Natural killer cell treated with Interleukin-12 subunit alpha and Interleukin-12 subunit beta and Interleukin-15 and Interleukin-18, amount 100 ng/mL, for 72 hours (primary cell): Measurements from ENCODE around the gene MOV10. TPM values are rescaled to one million over a fixed set of nuclear protein-coding genes. Genes with fewer than 3 reads are reported as not detected.

Experiments
- ATAC-seq, 2 donors: fragments of 150-1000 bp; cut with Tn5 transposase in 1 of 2; sonication (Bioruptor Pico), chemical (Tn5 transposase) in 1 of 2; 2 replicates each; pipeline ENCODE4 v1.10.0; 2021
- DNase-seq: peaks from one replicate; pipeline ENCODE4 v3.0.0; 2022; ENCODE audit warnings: low spot score
- H3K27ac Mint-ChIP-seq, 2 donors: 1 replicate in 1 of 2; 2 replicates in 1 of 2; pipeline ENCODE4 v1.8.0; 2022; ENCODE audit warnings: mixed read lengths in 2 of 2, mild to moderate bottlenecking in 1 of 2, moderate library complexity in 1 of 2
- H3K27me3 Mint-ChIP-seq, 2 donors: 1 replicate in 1 of 2; 2 replicates in 1 of 2; pipeline ENCODE4 v1.8.0; 2022; ENCODE audit warnings: mixed read lengths in 2 of 2
- H3K36me3 Mint-ChIP-seq: one replicate; pipeline ENCODE4 v1.8.0; 2022; ENCODE audit warnings: mixed read lengths
- H3K4me1 Mint-ChIP-seq, 2 donors: 1 replicate in 1 of 2; 2 replicates in 1 of 2; pipeline ENCODE4 v1.8.0; 2022; ENCODE audit warnings: low read depth in 2 of 2, mixed read lengths in 2 of 2, mild to moderate bottlenecking in 1 of 2
- H3K4me3 Mint-ChIP-seq: one replicate; pipeline ENCODE4 v1.8.0; 2022; ENCODE audit warnings: mixed read lengths
- H3K9me3 Mint-ChIP-seq: 2 replicates; pipeline ENCODE4 v1.8.0; 2022; ENCODE audit warnings: mixed read lengths
- total RNA-seq, 2 donors: library from RNA; stranded (reverse); gene quantifications; one replicate each; pipeline ENCODE4 v1.2.3, GENCODE V29; 2022

The MOV10 gene
- total RNA-seq, 2 donors from 2014 or later = 71.0 to 78.0 TPM

- Mint-ChIP-seq H3K27ac (no peak overlapping the region), H3K27me3 (no peaks in the 10 kb centered on the region), H3K4me1 (peaks cover 9 to 23% of the 10 kb centered on the region in 2 donors), H3K4me3 (no peak overlapping the region), H3K36me3 (no peaks in the 10 kb centered on the region), H3K9me3 (no peaks in the 10 kb centered on the region)
- DNase-seq (no peak), ATAC-seq (no peak)
Measured at GRCh38 chr1:112685913-112686312, 11.5 kb downstream of the MOV10 start.

DNA sequence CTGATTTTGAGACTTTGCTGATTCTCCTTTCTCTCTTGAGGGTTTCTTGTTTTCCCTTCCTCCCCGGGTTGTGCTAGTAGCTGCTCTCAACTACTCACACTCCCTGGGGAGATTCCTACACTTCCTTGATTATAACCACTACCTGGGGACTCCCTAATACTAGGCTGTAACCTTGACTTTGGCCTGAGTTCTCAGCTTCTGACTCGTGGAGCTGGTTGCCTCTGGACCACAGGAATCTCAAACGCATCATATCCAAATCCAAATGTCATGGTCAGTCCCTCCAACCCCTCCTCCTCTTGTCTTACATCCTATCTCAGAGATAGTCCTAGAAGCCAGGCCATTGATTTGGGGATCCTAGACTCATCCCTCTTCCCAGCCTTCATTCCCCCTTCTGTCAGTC, 12.0 kb downstream of the MOV10 start:
- no peaks in the 10 kb centered on the region for H3K27me3 Mint-ChIP-seq
- H3K4me3 Mint-ChIP-seq = no peak overlapping the region
- H3K4me1 Mint-ChIP-seq = peaks cover 9 to 23% of the 10 kb centered on the region in 2 donors
- peak overlapping the region in 1 of 2 donors; percentile 6 for H3K27ac Mint-ChIP-seq
- no peak for DNase-seq
- no peaks in the 10 kb centered on the region for H3K9me3 Mint-ChIP-seq
- ATAC-seq = no peak
- H3K36me3 Mint-ChIP-seq = no peaks in the 10 kb centered on the region

DNA sequence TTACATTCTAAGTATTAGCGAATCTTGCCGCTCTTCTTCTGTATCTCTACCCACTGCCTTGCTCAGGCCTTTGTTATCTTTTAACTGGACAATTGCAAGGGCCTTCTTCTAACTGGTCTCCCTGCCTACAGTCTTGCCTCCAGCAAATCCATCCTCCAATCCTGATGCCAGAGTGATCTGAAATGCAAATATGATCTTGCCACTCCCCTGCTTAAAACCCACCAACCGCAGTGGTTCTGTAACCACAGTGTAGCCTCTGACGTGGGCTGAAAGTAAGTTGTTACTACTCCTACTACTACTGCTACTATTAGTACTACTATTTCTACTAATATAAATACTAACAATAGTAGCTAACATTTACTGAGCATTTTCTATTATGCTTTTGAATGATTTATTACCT, 12.4 kb downstream of the MOV10 start:
- Mint-ChIP-seq H3K9me3 (no peaks in the 10 kb centered on the region), H3K36me3 (peaks cover 3% of the 10 kb centered on the region), H3K27me3 (no peaks in the 10 kb centered on the region), H3K27ac (peak overlapping the region in 1 of 2 donors; percentile 6), H3K4me3 (no peak overlapping the region), H3K4me1 (peaks cover 9 to 23% of the 10 kb centered on the region in 2 donors)
- no peak for DNase-seq
- ATAC-seq = peak; percentile 30 to 43

DNA sequence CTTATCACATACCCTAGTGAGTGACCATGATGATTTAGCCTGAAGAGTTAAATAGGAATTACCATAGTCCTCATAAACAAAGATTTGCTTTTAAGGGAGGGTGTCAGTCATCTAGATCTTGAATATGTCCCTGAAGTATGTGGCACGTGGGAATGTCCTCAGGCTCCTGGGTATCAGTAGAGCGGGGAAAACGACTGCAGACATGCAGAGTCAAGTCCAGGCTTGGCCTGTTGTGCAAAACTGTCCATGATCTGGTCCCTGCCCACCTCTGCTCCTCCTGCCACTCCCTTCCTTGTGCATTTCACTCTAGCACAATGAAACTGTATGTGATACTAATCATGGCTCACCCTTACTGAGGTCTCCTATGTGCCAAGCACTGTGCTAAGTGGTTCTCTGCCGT, 12.9 kb downstream of the MOV10 start:
- Mint-ChIP-seq H3K27me3 (no peaks in the 10 kb centered on the region), H3K4me1 (peaks cover 9 to 25% of the 10 kb centered on the region in 2 donors)

GRCh38 chr1:112687785-112688496, 13.5 kb downstream of the MOV10 start:
- peaks cover 10% of the 10 kb centered on the region for H3K36me3 Mint-ChIP-seq
- H3K9me3 Mint-ChIP-seq = no peaks in the 10 kb centered on the region
- ATAC-seq (no peak), DNase-seq (no peak)
- H3K27ac Mint-ChIP-seq = peak overlapping the region in 1 of 2 donors; percentile 70
- H3K27me3 Mint-ChIP-seq = no peaks in the 10 kb centered on the region
- H3K4me1 Mint-ChIP-seq = peaks cover 9 to 25% of the 10 kb centered on the region in 2 donors
- H3K4me3 Mint-ChIP-seq = no peak overlapping the region

More for the DNA sequence above, 12.9 kb downstream of the MOV10 start:
- Mint-ChIP-seq H3K4me3 (no peak overlapping the region), H3K36me3 (peaks cover 8% of the 10 kb centered on the region), H3K27ac (peak overlapping the region in 1 of 2 donors; percentile 70), H3K9me3 (no peaks in the 10 kb centered on the region)
- no peak for DNase-seq
- no peak for ATAC-seq

- no peak for DNase-seq
- Mint-ChIP-seq H3K36me3 (peaks cover 13% of the 10 kb centered on the region), H3K27me3 (no peaks in the 10 kb centered on the region), H3K4me3 (no peak overlapping the region), H3K27ac (peak overlapping the region in 1 of 2 donors; percentile 70), H3K9me3 (no peaks in the 10 kb centered on the region), H3K4me1 (peaks cover 9 to 25% of the 10 kb centered on the region in 2 donors)
- no peak for ATAC-seq
Measured at GRCh38 chr1:112688781-112689193, 14.3 kb downstream of the MOV10 start.

- DNase-seq (no peak), ATAC-seq (no peak)
- Mint-ChIP-seq H3K36me3 (peaks cover 13% of the 10 kb centered on the region), H3K4me3 (no peak overlapping the region), H3K27me3 (no peaks in the 10 kb centered on the region), H3K9me3 (no peaks in the 10 kb centered on the region), H3K27ac (peak overlapping the region in 1 of 2 donors; percentile 70), H3K4me1 (peaks cover 9 to 25% of the 10 kb centered on the region in 2 donors)
Measured at GRCh38 chr1:112689196-112689841, 14.9 kb downstream of the MOV10 start.

DNA sequence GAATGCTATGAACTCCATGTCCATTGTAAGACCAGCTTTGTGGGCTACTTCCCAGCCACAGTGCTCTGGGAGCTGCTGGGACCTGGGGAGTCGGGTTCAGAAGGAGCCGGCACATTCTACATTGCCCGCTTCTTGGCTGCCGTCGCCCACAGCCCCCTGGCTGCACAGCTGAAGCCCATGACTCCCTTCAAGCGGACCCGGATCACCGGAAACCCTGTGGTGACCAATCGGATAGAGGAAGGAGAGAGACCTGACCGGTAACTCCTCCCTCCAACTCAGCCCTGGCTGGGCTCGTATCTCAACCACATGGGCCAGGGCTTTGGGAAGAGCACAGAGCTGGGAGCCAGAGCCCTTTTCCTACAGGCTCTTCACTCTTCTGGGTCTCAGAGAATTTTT, 15.4 kb downstream of the MOV10 start:
- Mint-ChIP-seq H3K4me3 (no peak overlapping the region), H3K4me1 (peaks cover 9 to 25% of the 10 kb centered on the region in 2 donors), H3K36me3 (peaks cover 13% of the 10 kb centered on the region), H3K9me3 (no peaks in the 10 kb centered on the region), H3K27ac (no peak overlapping the region), H3K27me3 (no peaks in the 10 kb centered on the region)
- no peak for ATAC-seq
- no peak for DNase-seq

DNA sequence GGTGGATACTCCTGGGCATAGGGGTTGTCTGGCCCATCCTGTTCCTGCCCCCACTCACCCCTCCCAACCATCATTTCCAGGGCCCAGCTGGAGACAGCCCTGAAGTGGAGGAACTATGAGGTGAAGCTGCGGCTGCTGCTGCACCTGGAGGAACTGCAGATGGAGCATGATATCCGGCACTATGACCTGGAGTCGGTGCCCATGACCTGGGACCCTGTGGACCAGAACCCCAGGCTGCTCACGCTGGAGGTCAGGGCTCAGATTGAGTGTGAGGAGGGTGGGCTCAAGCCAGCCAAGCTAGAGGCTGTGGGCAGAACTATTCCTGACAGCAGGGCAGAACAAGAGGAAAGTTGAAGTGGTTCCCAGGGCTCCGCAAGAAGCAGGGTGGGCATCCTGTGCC, 18.2 kb downstream of the MOV10 start:
- DNase-seq = no peak
- H3K9me3 Mint-ChIP-seq = no peaks in the 10 kb centered on the region
- no peak overlapping the region for H3K4me3 Mint-ChIP-seq
- ATAC-seq = no peak
- H3K36me3 Mint-ChIP-seq = peaks cover 13% of the 10 kb centered on the region
- H3K27ac Mint-ChIP-seq = no peak overlapping the region
- no peaks in the 10 kb centered on the region for H3K27me3 Mint-ChIP-seq
- H3K4me1 Mint-ChIP-seq = peaks cover 7 to 26% of the 10 kb centered on the region in 2 donors

GRCh38 chr1:112693821-112694220, 19.4 kb downstream of the MOV10 start:
- H3K9me3 Mint-ChIP-seq = no peaks in the 10 kb centered on the region
- no peaks in the 10 kb centered on the region for H3K27me3 Mint-ChIP-seq
- peaks cover 7 to 22% of the 10 kb centered on the region in 2 donors for H3K4me1 Mint-ChIP-seq
- no peak overlapping the region for H3K4me3 Mint-ChIP-seq
- no peak for DNase-seq
- H3K27ac Mint-ChIP-seq = no peak overlapping the region
- no peak for ATAC-seq
- peaks cover 13% of the 10 kb centered on the region for H3K36me3 Mint-ChIP-seq

- ATAC-seq (no peak), DNase-seq (no peak)
- H3K4me1 Mint-ChIP-seq = peaks cover 10 to 24% of the 10 kb centered on the region in 2 donors
- no peaks in the 10 kb centered on the region for H3K27me3 Mint-ChIP-seq
- H3K36me3 Mint-ChIP-seq = peaks cover 13% of the 10 kb centered on the region
- no peak overlapping the region for H3K27ac Mint-ChIP-seq
- no peak overlapping the region for H3K4me3 Mint-ChIP-seq
- H3K9me3 Mint-ChIP-seq = no peaks in the 10 kb centered on the region
Measured at GRCh38 chr1:112694363-112694929, 20.0 kb downstream of the MOV10 start.

- Mint-ChIP-seq H3K9me3 (no peaks in the 10 kb centered on the region), H3K36me3 (peaks cover 13% of the 10 kb centered on the region), H3K27me3 (no peaks in the 10 kb centered on the region), H3K4me3 (no peak overlapping the region), H3K27ac (no peak overlapping the region), H3K4me1 (peaks cover 18 to 32% of the 10 kb centered on the region in 2 donors)
- no peak for ATAC-seq
- no peak for DNase-seq
Measured at GRCh38 chr1:112695276-112695675, 20.8 kb downstream of the MOV10 start.

DNA sequence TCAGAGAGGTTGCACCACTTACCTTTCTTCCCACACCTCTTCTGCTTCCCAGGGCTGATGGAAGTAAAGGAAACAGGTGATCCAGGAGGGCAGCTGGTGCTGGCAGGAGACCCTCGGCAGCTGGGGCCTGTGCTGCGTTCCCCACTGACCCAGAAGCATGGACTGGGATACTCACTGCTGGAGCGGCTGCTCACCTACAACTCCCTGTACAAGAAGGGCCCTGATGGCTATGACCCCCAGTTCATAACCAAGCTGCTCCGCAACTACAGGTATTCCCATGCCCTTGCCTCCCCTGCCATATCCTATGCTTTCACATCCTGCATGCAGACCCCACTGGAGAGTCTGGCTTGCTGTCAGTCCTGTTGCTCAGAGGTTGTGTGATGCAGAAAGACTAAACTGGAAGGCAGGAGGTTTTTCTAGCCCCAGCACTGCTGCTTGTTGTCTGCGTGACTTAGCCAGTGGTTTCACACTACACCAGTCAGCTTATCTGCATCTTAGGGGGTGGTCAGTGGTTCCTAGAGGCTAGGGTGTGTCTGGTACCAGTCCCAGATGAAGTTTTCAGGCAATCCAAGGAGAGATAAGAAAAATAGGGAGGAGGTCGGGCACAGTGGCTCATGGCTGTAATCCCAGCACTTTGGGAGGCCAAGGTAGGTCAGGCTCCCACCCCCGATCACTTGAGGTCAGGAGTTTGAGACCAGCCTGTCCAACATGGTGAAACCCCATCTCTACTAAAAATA, 22.3 kb downstream of the MOV10 start:
- H3K4me3 Mint-ChIP-seq = peak overlapping the region; percentile 15
- DNase-seq = no peak

More for the DNA sequence above, 22.3 kb downstream of the MOV10 start:
- no peak for ATAC-seq
- Mint-ChIP-seq H3K4me1 (peaks cover 30 to 43% of the 10 kb centered on the region in 2 donors), H3K36me3 (peaks cover 12% of the 10 kb centered on the region), H3K9me3 (no peaks in the 10 kb centered on the region), H3K27ac (peak overlapping the region in 1 of 2 donors; percentile 41), H3K27me3 (no peaks in the 10 kb centered on the region)
